Middle frontal gyrus (tissue), 1 donor: ENCODE data around the gene SCGN.

Source experiments
- DNase-seq: peaks from one replicate; pipeline ENCODE4 v3.0.0-alpha.2; 2015; ENCODE audit warnings: low spot score; ENCODE audit errors: extremely low spot score

SCGN gene

DNA sequence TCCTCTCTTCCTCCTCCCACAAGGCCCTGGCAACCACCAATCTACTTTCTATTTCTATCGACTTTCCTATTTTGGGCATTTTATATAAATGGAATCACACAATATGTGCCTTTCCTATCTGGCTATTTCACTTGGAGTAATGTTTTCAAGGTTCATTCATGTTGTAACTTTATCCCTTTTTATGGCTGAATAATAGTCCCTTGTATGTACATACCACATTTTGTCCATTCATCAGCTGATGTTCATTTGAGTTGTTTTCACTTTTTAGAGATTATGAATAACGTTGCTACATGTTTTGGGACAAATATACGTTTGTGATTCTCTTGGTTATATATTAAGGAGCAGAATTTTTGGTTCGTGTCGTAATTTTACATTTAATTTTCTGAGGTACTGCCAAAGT, 33.9 kb downstream of the SCGN start:
- no peak for DNase-seq

DNA sequence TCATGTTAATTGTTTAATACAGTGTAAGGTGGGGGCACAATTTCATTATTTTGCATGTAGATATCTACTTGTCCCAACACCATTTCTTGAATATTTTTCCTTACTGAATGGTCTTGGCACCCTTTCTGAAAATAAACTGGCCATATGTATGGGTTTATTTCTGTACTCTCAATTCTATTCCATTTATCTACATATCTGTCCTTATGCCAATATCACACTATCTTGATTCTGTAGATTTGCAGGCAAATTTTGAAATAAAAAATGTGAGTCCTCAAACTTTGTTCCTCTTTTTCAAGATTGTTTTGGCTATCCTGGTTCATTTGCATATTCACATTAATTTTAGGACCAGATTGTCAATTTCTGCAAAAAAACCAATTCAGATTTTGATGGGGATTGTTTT, 34.8 kb downstream of the SCGN start:
- DNase-seq = no peak

DNA sequence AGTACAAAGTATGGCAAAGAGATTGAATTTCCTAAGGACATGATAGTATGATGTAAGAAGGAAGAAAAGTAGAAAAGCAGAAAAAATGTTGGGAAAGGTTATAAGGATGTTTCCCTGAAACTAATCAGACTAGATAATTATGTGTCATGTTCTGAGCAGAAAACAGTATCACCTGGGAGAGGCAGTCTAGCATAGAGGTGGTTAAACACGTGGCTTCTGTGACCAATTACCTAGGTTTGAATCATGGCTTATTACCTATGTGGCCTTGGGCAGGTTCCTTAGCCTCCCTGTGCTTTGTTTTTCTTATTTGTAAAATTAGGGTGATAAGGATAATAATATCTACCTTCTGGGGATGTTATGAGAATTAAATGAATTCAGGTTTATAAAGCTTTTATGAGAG, 38.0 kb downstream of the SCGN start:
- DNase-seq = no peak

DNA sequence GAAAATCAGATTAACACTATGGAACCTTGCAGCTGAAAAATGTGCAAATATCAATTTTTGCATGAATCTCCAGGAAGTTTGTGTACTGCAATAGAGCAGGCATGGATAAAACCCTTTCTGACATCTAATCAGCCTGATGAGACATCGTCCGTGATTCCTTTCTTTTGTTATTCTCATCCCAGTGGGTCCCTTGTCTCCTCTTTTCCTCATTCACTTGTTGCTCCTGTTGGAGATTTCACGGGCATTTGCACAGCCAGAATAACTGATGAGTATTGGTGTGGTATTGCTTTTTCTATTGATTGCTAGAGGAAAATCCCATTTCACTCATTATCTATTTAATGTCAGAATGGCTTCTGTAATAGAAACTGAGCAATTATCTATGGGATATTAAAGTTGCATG, 39.9 kb downstream of the SCGN start:
- no peak for DNase-seq

GRCh38 chr6:25692472-25692871, 40.5 kb downstream of the SCGN start:
- no peak for DNase-seq

- no peak for DNase-seq
These were observed 42.4 kb downstream of the SCGN start for GRCh38 chr6:25694366-25694765.

DNA sequence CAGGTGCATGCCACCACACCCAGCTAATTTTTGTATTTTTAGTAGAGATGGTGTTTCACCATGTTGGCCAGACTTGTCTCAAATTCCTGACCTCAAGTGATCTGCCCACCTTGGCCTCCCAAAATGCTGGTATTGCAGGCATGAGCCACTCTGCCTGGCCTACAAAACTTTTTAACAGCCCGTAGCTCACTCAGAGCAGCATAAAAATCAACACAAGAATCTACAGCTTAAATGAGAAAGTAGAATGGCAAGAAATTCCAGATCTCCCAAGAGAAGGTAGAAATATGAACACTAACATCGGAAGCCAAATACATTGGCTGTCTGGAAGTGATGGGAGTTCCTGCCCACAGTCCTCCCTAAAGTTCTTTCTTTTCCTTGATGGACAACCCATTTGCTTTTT, 43.7 kb downstream of the SCGN start:
- DNase-seq = no peak

DNA sequence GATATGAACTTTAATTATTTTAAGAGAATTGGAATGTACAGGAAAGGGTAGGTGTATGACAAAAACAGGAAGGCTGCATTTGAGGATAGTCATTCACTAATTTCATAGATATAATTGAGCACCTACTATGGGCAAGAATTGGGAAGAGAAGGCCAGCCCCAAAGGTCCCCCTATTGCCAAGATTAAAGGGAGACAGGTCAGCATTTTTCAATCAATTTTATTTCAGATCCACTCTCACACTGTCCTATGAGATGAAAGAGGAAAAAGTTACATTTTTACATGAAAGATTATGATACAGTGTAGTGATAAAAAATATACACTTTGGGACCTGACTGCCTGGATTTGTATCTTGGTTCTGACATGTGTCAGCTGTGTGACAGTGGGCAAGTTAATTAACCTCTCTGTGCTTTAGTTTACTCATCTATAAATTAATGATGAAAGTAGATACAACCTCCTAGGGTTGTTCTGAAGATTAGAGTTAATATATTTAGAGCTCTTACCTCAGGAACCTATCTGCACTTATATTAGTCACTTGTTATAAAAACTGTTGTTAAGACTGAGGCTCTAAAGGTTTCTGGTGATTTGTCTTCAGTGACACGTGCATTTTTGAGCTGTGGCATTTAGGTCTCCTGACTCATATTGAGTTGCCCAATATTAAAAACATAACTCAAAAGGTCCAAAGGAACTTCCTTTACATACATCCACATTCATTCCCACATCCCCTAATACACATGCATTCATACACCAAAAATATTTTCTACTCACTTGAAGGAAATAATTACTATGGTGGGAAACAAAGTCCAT, 45.7 kb downstream of the SCGN start:
- DNase-seq = no peak

- no peak for DNase-seq
These were observed 46.6 kb downstream of the SCGN start for GRCh38 chr6:25698631-25699030.

DNA sequence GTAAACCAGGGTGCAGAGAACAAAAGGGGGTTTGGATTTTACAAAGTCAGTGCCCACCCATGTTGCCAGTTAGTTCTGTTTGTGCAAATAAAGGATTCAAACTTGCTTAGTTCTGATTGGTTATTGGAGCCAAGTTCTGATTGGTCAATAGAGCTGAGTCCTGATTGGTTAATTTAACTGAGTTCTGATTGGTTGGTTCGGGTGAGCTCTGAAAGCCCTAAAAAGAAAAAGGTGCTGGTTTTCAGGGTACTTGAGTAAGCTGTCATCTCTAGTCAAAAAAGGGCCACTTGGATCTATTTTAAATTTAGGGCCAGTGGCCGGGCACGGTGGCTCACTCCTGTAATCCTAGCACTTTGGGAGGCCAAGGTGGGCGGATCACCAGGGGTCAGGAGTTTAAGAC, 47.6 kb downstream of the SCGN start:
- no peak for DNase-seq

- DNase-seq = no peak
These were observed 48.7 kb downstream of the SCGN start for GRCh38 chr6:25700761-25701160.

DNA sequence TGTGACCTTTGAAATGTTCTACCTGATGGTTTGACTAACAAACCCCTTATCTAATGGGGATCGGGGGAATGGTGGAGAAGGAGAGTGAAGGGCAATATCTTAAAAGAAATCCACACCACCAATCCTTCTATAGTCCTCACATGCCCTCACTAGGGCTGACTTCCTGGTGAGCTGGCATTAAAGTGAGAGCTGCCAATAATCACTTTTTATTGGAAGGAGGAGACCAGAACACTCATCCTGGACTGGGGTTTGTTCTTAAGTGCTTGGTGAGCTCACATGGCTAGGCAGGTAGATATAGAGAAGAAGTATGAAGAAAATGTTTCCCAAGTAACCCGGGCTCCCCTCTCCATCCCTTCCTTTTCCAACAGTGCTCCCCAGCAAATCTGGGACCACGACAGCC, 49.8 kb downstream of the SCGN start:
- DNase-seq = no peak

GRCh38 chr6:25703005-25703404, 51.0 kb downstream of the SCGN start:
- no peak for DNase-seq

DNA sequence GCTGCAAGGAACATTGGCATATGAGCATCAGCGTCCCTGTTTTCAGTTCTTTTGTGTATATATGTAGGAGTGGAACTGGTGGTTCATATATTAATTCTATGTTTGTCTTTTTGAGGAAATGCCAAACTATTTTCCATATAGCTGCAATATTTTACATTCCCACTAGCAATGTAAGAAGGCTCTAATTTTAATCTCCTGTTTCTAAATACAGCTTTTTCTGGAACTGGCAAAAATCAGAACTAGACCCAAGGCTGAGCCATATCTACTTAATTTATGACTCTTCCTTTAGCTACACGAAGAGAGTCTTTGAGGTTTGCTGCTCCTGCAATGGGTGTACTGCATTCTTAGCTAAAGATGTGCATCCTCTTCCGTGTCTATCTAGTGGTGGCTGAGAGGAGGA, 52.0 kb downstream of the SCGN start:
- no peak for DNase-seq

- no peak for DNase-seq
These were observed 54.4 kb downstream of the SCGN start for GRCh38 chr6:25706314-25707014.

GRCh38 chr6:25709761-25710160, 57.7 kb downstream of the SCGN start:
- DNase-seq = no peak

GRCh38 chr6:25710287-25710686, 58.3 kb downstream of the SCGN start:
- no peak for DNase-seq

DNA sequence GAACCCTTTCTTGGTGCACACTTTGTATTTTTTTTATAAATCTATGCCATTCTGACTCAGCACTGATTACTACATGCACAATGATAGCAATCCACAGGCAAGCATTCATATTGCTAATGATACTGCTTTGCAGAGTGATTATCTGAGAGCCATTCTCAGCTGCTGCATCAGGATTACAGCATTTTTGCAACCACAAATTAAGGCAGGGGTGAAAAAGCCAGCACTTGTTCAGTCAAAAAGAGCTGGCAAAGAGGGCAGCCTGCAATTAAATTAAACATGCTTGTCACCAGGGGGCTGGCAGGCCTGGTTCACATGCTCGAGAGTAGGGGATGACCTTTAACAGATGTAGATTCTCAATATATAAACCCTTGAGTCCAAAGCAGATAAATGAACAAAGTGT, 61.8 kb downstream of the SCGN start:
- no peak for DNase-seq

DNA sequence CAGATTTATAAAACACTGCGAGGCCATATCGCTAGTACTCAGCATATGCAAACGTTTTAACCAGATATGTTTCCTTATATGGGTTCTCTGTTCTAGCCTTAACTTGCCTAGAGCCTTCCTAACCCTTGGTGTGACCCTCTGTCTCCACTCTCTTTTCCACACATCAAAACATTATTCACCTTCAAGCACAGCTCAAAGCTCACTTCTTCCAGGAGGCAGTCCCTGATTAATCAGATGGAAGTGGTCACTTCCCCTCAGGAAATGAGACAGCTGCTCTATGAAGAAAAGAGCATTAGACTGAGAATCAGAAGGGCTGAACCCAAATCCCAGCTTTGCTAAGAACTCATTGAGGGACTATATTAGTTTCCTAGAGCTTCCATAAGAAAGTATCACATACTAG, 62.8 kb downstream of the SCGN start:
- no peak for DNase-seq

DNA sequence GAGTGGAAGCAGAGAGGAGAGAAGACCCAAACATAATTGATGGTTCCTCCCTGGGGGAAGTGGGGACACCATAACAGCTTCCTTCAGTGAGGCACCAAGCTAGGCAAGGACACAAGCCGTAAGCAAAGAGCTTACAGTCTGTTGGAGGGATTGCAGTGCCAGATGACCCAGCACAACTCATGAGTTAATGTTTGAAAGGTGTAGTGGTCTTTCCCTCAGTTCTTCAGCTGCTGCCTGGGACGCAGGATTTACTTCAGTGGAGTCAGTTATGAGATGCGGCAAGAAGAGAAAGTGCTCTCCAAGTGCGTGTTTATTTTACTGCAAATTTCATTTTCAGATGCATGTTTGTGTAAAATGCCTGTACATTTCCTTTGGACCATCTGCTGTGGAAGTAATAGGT, 63.8 kb downstream of the SCGN start:
- no peak for DNase-seq

DNA sequence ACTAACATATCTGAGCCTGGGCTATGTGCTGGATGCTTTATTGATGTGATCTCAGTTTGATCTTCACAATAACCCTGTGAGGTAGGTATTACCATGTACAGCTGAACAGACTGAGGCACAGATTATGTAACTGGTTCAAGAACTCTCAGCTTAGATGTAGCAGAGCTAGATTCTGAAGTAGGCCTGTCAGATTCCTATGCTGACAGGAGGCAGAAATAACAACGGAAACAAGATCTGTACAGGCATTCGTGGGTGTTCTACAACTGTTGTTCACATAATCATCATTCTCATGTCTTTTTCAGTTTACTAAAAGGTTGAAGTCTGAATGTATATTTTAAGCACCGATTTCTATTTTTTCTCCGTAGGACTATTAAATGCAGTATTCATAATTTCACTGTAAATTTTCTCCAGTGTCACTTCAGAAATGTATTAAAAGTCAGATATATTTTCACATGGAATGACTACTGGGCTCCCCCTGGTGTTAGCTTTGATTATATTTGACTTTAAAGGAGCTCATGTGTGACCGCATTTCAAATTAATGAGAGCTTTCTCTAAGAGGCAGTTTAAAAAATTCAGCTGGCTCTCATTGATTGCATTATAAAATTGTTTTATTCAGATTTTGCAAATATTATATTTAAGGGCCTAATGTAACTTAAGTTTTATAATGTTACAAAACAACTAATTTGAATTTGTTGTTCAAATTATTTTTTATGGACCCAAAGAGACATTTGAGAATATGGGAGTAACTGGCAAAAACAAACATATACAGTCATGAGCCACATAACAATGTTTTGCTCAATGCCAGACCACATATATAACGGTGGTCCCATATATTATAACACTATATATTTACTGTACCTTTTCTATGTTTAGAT, 66.1 kb downstream of the SCGN start:
- DNase-seq = peak; percentile 17
